K562 (cell line): Measurements from ENCODE around the gene LIN28A. TPM values are rescaled to one million over a fixed set of nuclear protein-coding genes. Genes with fewer than 3 reads are reported as not detected.
A peak's percentile ranks its signal among the peaks of the same experiment; 100 is the strongest.

Experiments
- ARID4B ChIP-seq: sonication (generic); formaldehyde crosslinking; IDR thresholded peaks from 2 replicates; pipeline ENCODE4 v1.8.0; 2022; ENCODE audit warnings: mild to moderate bottlenecking, missing genetic modification reagents
- CAMTA2 ChIP-seq: fragments of 250-450 bp; sonication (Bioruptor Pico); conservative IDR thresholded peaks from 2 replicates; pipeline ENCODE4 v1.5.1; 2022
- CEBPG ChIP-seq, 3 experiments: fragments of 200-800 bp in 1 of 3; sonication (Bioruptor generic) in 1 of 3; sonication (generic) in 1 of 3; formaldehyde crosslinking in 1 of 3; IDR thresholded peaks in 2 of 3; conservative IDR thresholded peaks in 1 of 3; 2 replicates each; pipeline versions ENCODE4 v1.6.1 to v1.8.0; 2016 to 2022; ENCODE audit warnings: missing compliant biosample characterization in 2 of 3, missing genetic modification characterization in 2 of 3, mild to moderate bottlenecking in 1 of 3, missing genetic modification reagents in 1 of 3
- CHD2 ChIP-seq: IDR thresholded peaks from 2 replicates; pipeline ENCODE4 v1.6.1; 2011; ENCODE audit warnings: low read depth, low read length
- CHD4 ChIP-seq: fragments of 200-600 bp; sonication (generic); IDR thresholded peaks from 3 replicates; pipeline ENCODE4 v1.6.1; 2012; ENCODE audit warnings: low read depth, mild to moderate bottlenecking, mixed read lengths, low read length, inconsistent platforms; ENCODE audit not compliant: insufficient read depth, insufficient replicate concordance, poor library complexity, severe bottlenecking
- DMBX1 ChIP-seq: fragments of 250-450 bp; sonication (Bioruptor Pico); IDR thresholded peaks from 2 replicates; pipeline ENCODE4 v1.8.0; 2022; ENCODE audit warnings: inconsistent platforms, mild to moderate bottlenecking, moderate library complexity, borderline replicate concordance
- ESRRA ChIP-seq: fragments of 450-650 bp; IDR thresholded peaks from 2 replicates; pipeline ENCODE4 v1.6.1; 2014; ENCODE audit warnings: low read depth, mild to moderate bottlenecking, moderate library complexity, borderline replicate concordance
- FOXJ2 ChIP-seq: fragments of 200-800 bp; sonication (Bioruptor generic); IDR thresholded peaks from 2 replicates; pipeline ENCODE4 v1.6.1; 2016; ENCODE audit warnings: missing genetic modification characterization, missing compliant biosample characterization
- KAT7 ChIP-seq: sonication (generic); formaldehyde crosslinking; IDR thresholded peaks from 2 replicates; pipeline ENCODE4 v1.8.0; 2022; ENCODE audit warnings: missing genetic modification reagents, mild to moderate bottlenecking, borderline replicate concordance
- MCM5 ChIP-seq: fragments of 450-650 bp; IDR thresholded peaks from 2 replicates; pipeline ENCODE4 v1.6.1; 2016; ENCODE audit warnings: low read depth
- NR0B1 ChIP-seq: fragments of 450-650 bp; IDR thresholded peaks from one replicate; pipeline ENCODE4 v1.6.1; 2018; ENCODE audit warnings: mild to moderate bottlenecking, moderate library complexity; ENCODE audit not compliant: partially characterized antibody
- PHF20 ChIP-seq: fragments of 450-650 bp; IDR thresholded peaks from 2 replicates; pipeline ENCODE4 v1.6.1; 2018; ENCODE audit not compliant: partially characterized antibody
- POLR3G ChIP-seq: IDR thresholded peaks from 2 replicates; pipeline ENCODE4 v1.6.1; 2011; ENCODE audit not compliant: insufficient read length, insufficient replicate concordance; ENCODE audit errors: extremely low read depth
- RB1 ChIP-seq: fragments of 450-650 bp; IDR thresholded peaks from 2 replicates; pipeline ENCODE4 v1.6.1; 2017; ENCODE audit warnings: low read depth, mild to moderate bottlenecking
- SMARCC2 ChIP-seq: fragments of 450-650 bp; IDR thresholded peaks from 2 replicates; pipeline ENCODE4 v1.6.1; 2017; ENCODE audit warnings: antibody characterized with exemption, moderate library complexity, mild to moderate bottlenecking, low read depth
- SUPT5H ChIP-seq: fragments of 450-650 bp; IDR thresholded peaks from 2 replicates; pipeline ENCODE4 v1.6.1; 2016
- TSHZ1 ChIP-seq: fragments of 250-450 bp; sonication (Bioruptor Pico); IDR thresholded peaks from 2 replicates; pipeline ENCODE4 v1.4.0; 2020; ENCODE audit warnings: mild to moderate bottlenecking, moderate library complexity
- ZNF24 ChIP-seq: fragments of 450-650 bp; IDR thresholded peaks from 2 replicates; pipeline ENCODE4 v1.6.1; 2016
- polyA plus RNA-seq, 8 experiments: library from polyadenylated mRNA; depleted of rRNA in 4 of 8; stranded (reverse) in 5 of 8; unstranded in 3 of 8; fragments of >200 nt; fragmentation: Nextera tagmentation in 2 of 8; fragmentation: Illumina TruSeq in 1 of 8; extraction: Ambion mirVana in 2 of 8; extraction: Trizol in 1 of 8; gene quantifications; 2 replicates each; pipeline versions ENCODE4 v1.2.1 to v1.2.3, GENCODE V29; 2011 to 2014; ENCODE audit warnings: inconsistent platforms in 1 of 8, missing spikeins in 1 of 8
- total RNA-seq, 7 experiments: library from RNA; depleted of rRNA in 6 of 7; stranded (reverse); fragments of >200 nt in 6 of 7; fragmentation: Illumina TruSeq in 2 of 7; extraction: Trizol in 2 of 7; gene quantifications; 2 replicates each; pipeline versions ENCODE4 v1.2.1 to v1.2.3, GENCODE V29; 2011 to 2021; ENCODE audit warnings: low replicate concordance in 1 of 7

The LIN28A gene
- total and polyA plus RNA-seq, 9 of the 15 experiments (the other 6 are each of a cell fraction or from before 2014, with no cell fraction given): 0.80 to 5.4 (median 3.9) TPM

- no peak for TF ChIP-seq CHD2
- no peak for TF ChIP-seq KAT7 (CRISPR knock-in tag)
- no peak for TF ChIP-seq CAMTA2 (CRISPR knock-in tag)
- TF ChIP-seq ESRRA: peak; percentile 95
- TF ChIP-seq MCM5: no peak
- peak; percentile 84 for TF ChIP-seq DMBX1 (CRISPR knock-in tag)
- no peak for TF ChIP-seq PHF20
- TF ChIP-seq SMARCC2: peak; percentile 92
- TF ChIP-seq RB1: peak; percentile 47; the same call in 1 of the 2 replicates
- TF ChIP-seq CHD4: peak; percentile 93
- TF ChIP-seq TSHZ1 (CRISPR knock-in tag): peak; percentile 59; the same call in 1 of the 2 replicates
- 0 out of 2 replicates have a peak, but pooled peaks have one; percentile 49 for TF ChIP-seq CEBPG (CRISPR knock-in tag; IDR thresholded peaks at IDR 0.05)
- peak; percentile 56 to 82 for TF ChIP-seq CEBPG (tag; conservative IDR thresholded peaks at IDR 0.05 in 1 of 2, IDR thresholded peaks at IDR 0.05 in 1 of 2)
- TF ChIP-seq ARID4B (CRISPR knock-in tag): peak; percentile 99
- TF ChIP-seq ZNF24: peak; percentile 83
- TF ChIP-seq POLR3G: no peak
- peak; percentile 70; the same call in 1 of the 2 replicates for TF ChIP-seq SUPT5H
- TF ChIP-seq NR0B1: no peak
- no peak for TF ChIP-seq FOXJ2
Observed at GRCh38 chr1:26378088-26378878, 32.3 kb upstream of the LIN28A start (continued).
